ENCODE measurements around the gene INPP5A. TPM values are rescaled to one million over a fixed set of nuclear protein-coding genes. Genes with fewer than 3 reads are reported as not detected.

Gene INPP5A
- total RNA-seq, 4 donors from 2014 or later: 31.2 to 51.8 (median 41.5) TPM

DNA sequence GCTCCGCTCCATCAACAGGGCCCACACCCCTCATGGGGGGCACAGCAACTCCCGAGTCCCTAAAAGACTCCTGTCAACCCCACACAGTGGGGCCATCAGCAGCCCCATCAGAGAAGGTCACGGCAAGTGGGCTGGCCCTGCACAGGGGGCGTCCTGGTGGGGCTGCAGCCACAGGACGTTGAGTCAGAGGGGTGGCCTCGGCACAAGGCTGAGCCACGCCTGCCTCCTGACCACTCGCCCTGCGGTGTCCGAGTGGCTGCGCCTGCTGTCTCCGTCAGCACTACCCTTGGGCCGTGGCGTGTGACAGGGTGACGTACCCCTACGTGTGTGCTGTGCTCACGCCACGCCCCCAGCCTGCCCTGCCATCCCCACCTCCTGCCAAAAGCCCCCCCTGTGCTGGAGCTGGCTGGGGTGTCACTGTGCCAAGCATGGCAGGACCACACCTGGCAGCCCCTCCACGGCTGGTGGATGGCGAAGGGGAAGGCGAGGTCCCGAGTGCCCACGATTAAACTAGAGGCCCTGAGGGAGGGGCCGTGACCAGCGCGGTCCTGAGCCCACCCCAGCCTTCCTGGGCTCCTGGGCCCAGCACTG, 274.4 kb downstream of the INPP5A start:
- peak in 1 of 2 donors; percentile 70 for DNase-seq (ENCODE audit: low spot score in 2 of 2)
- H3K4me3 ChIP-seq (ENCODE audit: low read depth, poor library complexity, severe bottlenecking): no peak overlapping the region
- TF ChIP-seq CTCF (IDR thresholded peaks at IDR 0.05) (no peak), POLR2A (IDR thresholded peaks at IDR 0.05) (no peak)
- 80 to 81% methylated on average over 9 to 15 of the region's 26 CpGs for WGBS, 2 donors
- intact Hi-C loops (cut with DNase I; ENCODE audit: low total_unique reads): no loop called here

GRCh38 chr10:132812520-132812919, 274.9 kb downstream of the INPP5A start:
- WGBS, 2 donors: 75 to 76% methylated on average over 4 to 9 of the region's 11 CpGs
- intact Hi-C loops (cut with DNase I; ENCODE audit: low total_unique reads): no loop called here
- H3K4me3 ChIP-seq (ENCODE audit: low read depth, poor library complexity, severe bottlenecking): no peak overlapping the region
- TF ChIP-seq POLR2A (IDR thresholded peaks at IDR 0.05) (no peak), CTCF (IDR thresholded peaks at IDR 0.05) (no peak)
- DNase-seq (ENCODE audit: low spot score in 2 of 2): peak in 1 of 2 donors; percentile 31

- DNase-seq (ENCODE audit: low spot score in 2 of 2): peak in 1 of 2 donors; percentile 52
- TF ChIP-seq CTCF (IDR thresholded peaks at IDR 0.05) (no peak), POLR2A (IDR thresholded peaks at IDR 0.05) (no peak)
- 80 to 85% methylated on average over 10 of the region's 10 CpGs for WGBS, 2 donors
- no peak overlapping the region for H3K4me3 ChIP-seq (ENCODE audit: low read depth, poor library complexity, severe bottlenecking)
- intact Hi-C loops (cut with DNase I; ENCODE audit: low total_unique reads): no loop called here
Observed at GRCh38 chr10:132813001-132813401, 275.4 kb downstream of the INPP5A start.

- WGBS, 2 donors: 56% methylated on average over 19 to 22 of the region's 28 CpGs
- peak in 1 of 2 donors; percentile 65 for DNase-seq (ENCODE audit: low spot score in 2 of 2)
- no peak overlapping the region for H3K4me3 ChIP-seq (ENCODE audit: low read depth, poor library complexity, severe bottlenecking)
- no peak for TF ChIP-seq CTCF (IDR thresholded peaks at IDR 0.05)
- TF ChIP-seq POLR2A (IDR thresholded peaks at IDR 0.05): no peak
- intact Hi-C loops (cut with DNase I; ENCODE audit: low total_unique reads): no loop called here
Observed at GRCh38 chr10:132813560-132814468, 276.2 kb downstream of the INPP5A start.

DNA sequence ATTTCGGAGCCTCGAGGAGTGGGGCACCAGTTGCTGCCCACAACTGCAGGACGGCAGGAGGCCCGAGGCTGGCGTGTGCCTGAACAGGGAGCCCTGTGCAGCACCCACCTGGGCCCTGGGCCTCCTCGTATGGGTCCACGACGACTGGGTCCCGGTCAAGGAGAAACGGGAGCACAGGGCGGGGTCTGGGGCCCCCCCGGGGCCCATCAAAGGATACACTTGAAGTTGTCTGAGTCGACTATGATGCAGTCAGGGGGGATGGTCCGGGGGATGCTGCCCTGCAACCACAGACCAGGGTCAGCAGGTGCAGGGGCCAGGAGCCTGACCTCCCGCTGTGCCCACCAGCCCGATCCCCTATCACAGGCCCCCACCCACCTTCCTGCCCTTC, 276.9 kb downstream of the INPP5A start:
- no peak overlapping the region for H3K4me3 ChIP-seq (ENCODE audit: low read depth, poor library complexity, severe bottlenecking)
- peak in 1 of 2 donors; percentile 82 for DNase-seq (ENCODE audit: low spot score in 2 of 2)
- WGBS, 2 donors: 72 to 74% methylated on average over 16 of the region's 16 CpGs
- TF ChIP-seq POLR2A (IDR thresholded peaks at IDR 0.05) (no peak), CTCF (IDR thresholded peaks at IDR 0.05) (no peak)
- intact Hi-C loops (cut with DNase I; ENCODE audit: low total_unique reads): no loop called here

Measured in lower leg skin (tissue), 4 donors.